ENCODE measurements around the gene PAK3. TPM values are rescaled to one million over a fixed set of nuclear protein-coding genes. Genes with fewer than 3 reads are reported as not detected.
A peak's percentile ranks its signal among the peaks of the same experiment; 100 is the strongest.

Gene PAK3
- total RNA-seq, 1 experiment from 2014 or later: 0.50 TPM

DNA sequence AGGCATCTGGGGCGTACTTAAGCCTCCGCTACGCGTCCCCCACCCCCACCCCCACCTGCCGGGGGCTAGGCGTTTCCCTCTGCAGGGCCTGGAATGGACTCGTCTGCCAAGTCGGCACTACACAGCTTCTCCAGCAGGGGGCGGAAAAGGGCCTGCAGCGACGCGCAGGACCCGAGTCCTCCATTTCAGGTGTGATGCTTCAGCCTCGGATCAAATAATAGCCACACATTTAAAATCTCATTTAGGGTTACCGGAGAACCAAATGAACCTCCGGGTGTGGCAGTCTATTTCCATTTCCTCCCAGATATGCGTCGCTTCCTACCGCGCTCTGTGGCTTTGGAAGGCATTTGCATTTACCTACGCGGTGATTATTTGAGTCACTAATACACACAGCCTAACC lies 2.9 kb downstream of the PAK3 start:
- Mint-ChIP-seq H3K4me3 (ENCODE audit: low read depth, unreplicated experiment) (no peak overlapping the region), H3K4me1 (ENCODE audit: low read depth, unreplicated experiment) (peaks cover 8% of the 10 kb centered on the region), H3K27me3 (ENCODE audit: unreplicated experiment) (peaks cover 48% of the 10 kb centered on the region), H3K27ac (ENCODE audit: unreplicated experiment) (no peak overlapping the region), H3K9me3 (ENCODE audit: low read depth, unreplicated experiment) (no peaks in the 10 kb centered on the region), H3K36me3 (ENCODE audit: insufficient read depth, unreplicated experiment) (peaks cover 8% of the 10 kb centered on the region)
- peak; percentile 60 for DNase-seq
- BruUV-seq (replicated peaks): no TSS peak
- TF ChIP-seq, protein P1, sequence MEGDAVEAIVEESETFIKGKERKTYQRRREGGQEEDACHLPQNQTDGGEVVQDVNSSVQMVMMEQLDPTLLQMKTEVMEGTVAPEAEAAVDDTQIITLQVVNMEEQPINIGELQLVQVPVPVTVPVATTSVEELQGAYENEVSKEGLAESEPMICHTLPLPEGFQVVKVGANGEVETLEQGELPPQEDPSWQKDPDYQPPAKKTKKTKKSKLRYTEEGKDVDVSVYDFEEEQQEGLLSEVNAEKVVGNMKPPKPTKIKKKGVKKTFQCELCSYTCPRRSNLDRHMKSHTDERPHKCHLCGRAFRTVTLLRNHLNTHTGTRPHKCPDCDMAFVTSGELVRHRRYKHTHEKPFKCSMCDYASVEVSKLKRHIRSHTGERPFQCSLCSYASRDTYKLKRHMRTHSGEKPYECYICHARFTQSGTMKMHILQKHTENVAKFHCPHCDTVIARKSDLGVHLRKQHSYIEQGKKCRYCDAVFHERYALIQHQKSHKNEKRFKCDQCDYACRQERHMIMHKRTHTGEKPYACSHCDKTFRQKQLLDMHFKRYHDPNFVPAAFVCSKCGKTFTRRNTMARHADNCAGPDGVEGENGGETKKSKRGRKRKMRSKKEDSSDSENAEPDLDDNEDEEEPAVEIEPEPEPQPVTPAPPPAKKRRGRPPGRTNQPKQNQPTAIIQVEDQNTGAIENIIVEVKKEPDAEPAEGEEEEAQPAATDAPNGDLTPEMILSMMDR (IDR thresholded peaks at IDR 0.05; ENCODE audit: unreplicated experiment): peak; percentile 70
- CTCF ChIA-PET: no interaction called here
- intact Hi-C loops (cut with micrococcal nuclease; ENCODE audit: unreplicated experiment): loop anchor here (10.0 kb wide), 1 partner anchor 346 kb away; no protein-coding TSS in a partner anchor

GRCh38 chrX:111100191-111100590 lies 4.2 kb downstream of the PAK3 start:
- Mint-ChIP-seq H3K4me3 (ENCODE audit: low read depth, unreplicated experiment) (no peak overlapping the region), H3K27me3 (ENCODE audit: unreplicated experiment) (peaks cover 45% of the 10 kb centered on the region), H3K4me1 (ENCODE audit: low read depth, unreplicated experiment) (peaks cover 8% of the 10 kb centered on the region), H3K36me3 (ENCODE audit: insufficient read depth, unreplicated experiment) (peaks cover 8% of the 10 kb centered on the region), H3K27ac (ENCODE audit: unreplicated experiment) (no peak overlapping the region), H3K9me3 (ENCODE audit: low read depth, unreplicated experiment) (no peaks in the 10 kb centered on the region)
- DNase-seq: peak; percentile 35
- TF ChIP-seq, protein P1 (IDR thresholded peaks at IDR 0.05; ENCODE audit: unreplicated experiment): peak; percentile 50
- no TSS peak for BruUV-seq (replicated peaks)
- CTCF ChIA-PET: interaction anchor here (0.7 to 1.0 kb wide), 4 partner anchors 60 to 247 kb away, joined by 3 to 9 read pairs (median 4); no protein-coding TSS in a partner anchor
- intact Hi-C loops (cut with micrococcal nuclease; ENCODE audit: unreplicated experiment): loop anchor here (1.0 kb wide), 3 partner anchors 108 to 650 kb away; no protein-coding TSS in a partner anchor

DNA sequence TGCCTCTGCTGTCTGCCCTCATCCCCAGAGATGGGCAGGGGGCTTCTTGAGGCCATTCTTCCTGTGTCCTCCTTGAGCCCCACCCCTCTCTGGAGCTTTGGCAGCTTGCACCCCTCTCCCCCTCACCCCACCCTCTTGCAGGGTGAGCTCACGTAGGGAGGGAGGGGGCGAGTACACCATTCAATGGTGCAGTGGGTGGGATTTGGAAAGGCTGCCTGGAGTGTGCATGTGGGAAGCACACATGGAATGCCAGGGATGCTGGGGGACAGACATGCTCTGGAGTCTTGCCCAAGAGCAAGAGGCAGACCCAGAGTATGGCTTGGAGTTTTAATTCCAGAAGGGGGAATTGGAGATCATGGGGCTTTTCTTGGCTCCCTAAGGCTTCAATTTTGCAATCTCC lies 5.6 kb downstream of the PAK3 start:
- TF ChIP-seq, protein P1 (IDR thresholded peaks at IDR 0.05; ENCODE audit: unreplicated experiment): no peak
- BruUV-seq (replicated peaks): no TSS peak
- Mint-ChIP-seq H3K4me1 (ENCODE audit: low read depth, unreplicated experiment) (no peaks in the 10 kb centered on the region), H3K9me3 (ENCODE audit: low read depth, unreplicated experiment) (no peaks in the 10 kb centered on the region), H3K27me3 (ENCODE audit: unreplicated experiment) (peaks cover 32% of the 10 kb centered on the region), H3K27ac (ENCODE audit: unreplicated experiment) (no peak overlapping the region), H3K36me3 (ENCODE audit: insufficient read depth, unreplicated experiment) (no peaks in the 10 kb centered on the region), H3K4me3 (ENCODE audit: low read depth, unreplicated experiment) (no peak overlapping the region)
- CTCF ChIA-PET: no interaction called here
- no peak for DNase-seq
- intact Hi-C loops (cut with micrococcal nuclease; ENCODE audit: unreplicated experiment): no loop called here

DNA sequence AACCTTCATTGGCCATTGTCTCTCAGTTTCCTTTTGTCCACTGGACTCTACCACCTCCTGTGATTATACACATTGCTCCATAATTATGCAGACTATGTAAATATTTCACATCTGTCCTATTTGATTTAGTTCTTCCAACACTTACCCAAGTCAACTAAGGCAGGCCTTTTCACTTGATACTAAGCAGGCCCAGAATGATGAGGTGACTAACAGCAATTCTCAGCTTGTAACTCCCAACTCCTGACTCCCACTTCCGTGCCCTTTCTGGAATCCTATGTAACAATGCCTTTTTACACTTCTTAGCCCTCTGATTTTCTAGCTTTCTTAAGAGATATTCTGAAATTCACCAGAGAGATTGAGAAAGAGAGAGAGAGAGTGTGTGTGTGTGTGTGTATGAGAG lies 6.6 kb downstream of the PAK3 start:
- Mint-ChIP-seq H3K27me3 (ENCODE audit: unreplicated experiment) (peaks cover 22% of the 10 kb centered on the region), H3K9me3 (ENCODE audit: low read depth, unreplicated experiment) (no peaks in the 10 kb centered on the region), H3K36me3 (ENCODE audit: insufficient read depth, unreplicated experiment) (no peaks in the 10 kb centered on the region), H3K4me3 (ENCODE audit: low read depth, unreplicated experiment) (no peak overlapping the region), H3K4me1 (ENCODE audit: low read depth, unreplicated experiment) (no peaks in the 10 kb centered on the region), H3K27ac (ENCODE audit: unreplicated experiment) (no peak overlapping the region)
- CTCF ChIA-PET: no interaction called here
- DNase-seq: no peak
- intact Hi-C loops (cut with micrococcal nuclease; ENCODE audit: unreplicated experiment): no loop called here
- TF ChIP-seq, protein P1 (IDR thresholded peaks at IDR 0.05; ENCODE audit: unreplicated experiment): no peak
- BruUV-seq (replicated peaks): no TSS peak
